AG04449 (cell line): Measurements from ENCODE around the gene RAPGEF3.

ENCODE experiments used
- CTCF ChIA-PET: fragments of 350-600 bp; formaldehyde crosslinking; extraction: SDS; loops from one replicate; lab custom pipeline; 2021; ENCODE audit warnings: antibody characterized with exemption; lab: Yijun Ruan, JAX
- POLR2A ChIA-PET: fragments of 400-600, 350-600 bp; formaldehyde crosslinking; extraction: SDS; loops from one replicate; lab custom pipeline; 2020; ENCODE audit warnings: antibody characterized with exemption, inconsistent platforms; lab: Yijun Ruan, JAX
- DNase-seq: peaks from one replicate; pipeline ENCODE4 v3.0.0-alpha.2; 2010; ENCODE audit warnings: low read depth, low spot score
- H3K4me3 ChIP-seq: 2 replicates; pipeline ENCODE4 v1.5.1; 2011; ENCODE audit warnings: low read depth, mild to moderate bottlenecking, control low read depth, low read length
- CTCF ChIP-seq: IDR thresholded peaks from one replicate; pipeline ENCODE4 v1.5.1; 2011; ENCODE audit warnings: mild to moderate bottlenecking, moderate library complexity, low read length, control low read depth, inconsistent platforms; ENCODE audit not compliant: insufficient read depth; ENCODE audit errors: missing control alignments

The RAPGEF3 gene

DNA sequence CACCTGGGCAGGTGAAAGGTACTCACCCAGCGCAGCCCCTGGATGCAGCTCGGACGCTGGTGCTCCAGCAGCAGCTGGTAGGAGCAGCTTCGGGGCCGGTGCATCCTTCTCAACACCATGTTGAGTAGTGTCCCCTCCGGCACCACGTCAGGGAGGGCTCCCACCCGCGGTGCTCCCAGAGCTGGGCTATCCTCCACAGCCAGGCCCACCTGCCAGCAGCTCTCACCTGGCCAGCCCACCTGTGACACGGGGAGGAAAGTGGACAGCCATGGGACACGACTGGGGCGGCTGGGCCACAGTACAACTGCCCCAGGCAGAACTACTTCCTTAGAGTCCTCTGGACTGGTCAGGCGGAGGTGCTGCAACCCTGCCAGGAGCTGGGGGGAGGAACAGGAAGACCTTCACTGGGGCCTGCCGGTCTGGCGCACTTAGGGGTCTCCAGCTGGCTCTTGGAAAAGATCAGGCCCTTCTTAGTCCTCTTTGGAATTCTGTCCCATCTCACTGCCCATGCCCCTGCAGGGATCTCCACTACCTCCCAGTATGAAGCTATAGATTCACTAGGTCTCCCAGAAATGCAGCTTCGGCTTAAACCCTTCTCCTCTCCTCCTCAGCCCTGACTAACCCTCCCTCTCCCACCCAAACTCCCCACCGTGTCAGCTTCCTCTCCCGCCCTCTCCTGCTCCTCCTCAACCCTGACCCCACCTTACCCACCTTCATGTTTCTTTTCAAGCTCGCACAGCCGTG lies 668 bp downstream of the RAPGEF3 start:
- peak overlapping the region; percentile 68 for H3K4me3 ChIP-seq
- no peak for TF ChIP-seq CTCF
- DNase-seq = no peak
- POLR2A ChIA-PET = interaction anchor here (0.6 to 1.5 kb wide), 7 partner anchors 10 to 23 kb away, joined by 3 to 5 read pairs (median 4); no protein-coding TSS in a partner anchor
- CTCF ChIA-PET = interaction anchor here (0.6 to 14.3 kb wide), 12 partner anchors 15 to 165 kb away, joined by 3 to 349 read pairs (median 6); partner anchors contain the start of genes ENDOU and SLC48A1

DNA sequence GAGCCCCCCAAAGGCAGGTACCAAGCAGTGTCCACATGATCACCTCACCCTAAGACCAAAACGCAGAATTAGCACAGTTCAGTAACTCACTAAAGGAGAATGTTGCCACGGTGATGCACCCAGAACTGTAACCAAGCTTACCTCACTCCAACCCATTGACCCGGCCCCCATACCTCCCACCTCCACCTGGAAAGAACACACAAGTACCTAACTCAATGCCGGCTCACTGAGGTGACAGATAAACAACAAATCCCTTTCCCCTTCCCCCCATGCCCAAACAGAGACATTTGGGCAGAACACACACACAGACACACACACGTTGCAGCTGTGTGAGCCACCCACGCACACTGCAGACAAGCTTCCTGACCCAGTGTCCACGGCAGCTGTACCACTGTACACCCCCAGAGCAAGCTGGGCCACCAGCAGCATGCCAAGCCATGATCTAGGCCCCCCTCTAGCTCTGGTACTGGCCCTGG lies 1.3 kb downstream of the RAPGEF3 start:
- no peak overlapping the region for H3K4me3 ChIP-seq
- DNase-seq = no peak
- CTCF ChIA-PET = interaction anchor here (0.7 to 14.3 kb wide), 10 partner anchors 14 to 206 kb away, joined by 3 to 349 read pairs (median 6); partner anchors contain the start of genes ENDOU, SLC48A1 and TMEM106C
- POLR2A ChIA-PET = interaction anchor here (0.6 to 1.5 kb wide), 3 partner anchors 11 to 23 kb away, joined by 3 to 4 read pairs (median 3); no protein-coding TSS in a partner anchor
- no peak for TF ChIP-seq CTCF

DNA sequence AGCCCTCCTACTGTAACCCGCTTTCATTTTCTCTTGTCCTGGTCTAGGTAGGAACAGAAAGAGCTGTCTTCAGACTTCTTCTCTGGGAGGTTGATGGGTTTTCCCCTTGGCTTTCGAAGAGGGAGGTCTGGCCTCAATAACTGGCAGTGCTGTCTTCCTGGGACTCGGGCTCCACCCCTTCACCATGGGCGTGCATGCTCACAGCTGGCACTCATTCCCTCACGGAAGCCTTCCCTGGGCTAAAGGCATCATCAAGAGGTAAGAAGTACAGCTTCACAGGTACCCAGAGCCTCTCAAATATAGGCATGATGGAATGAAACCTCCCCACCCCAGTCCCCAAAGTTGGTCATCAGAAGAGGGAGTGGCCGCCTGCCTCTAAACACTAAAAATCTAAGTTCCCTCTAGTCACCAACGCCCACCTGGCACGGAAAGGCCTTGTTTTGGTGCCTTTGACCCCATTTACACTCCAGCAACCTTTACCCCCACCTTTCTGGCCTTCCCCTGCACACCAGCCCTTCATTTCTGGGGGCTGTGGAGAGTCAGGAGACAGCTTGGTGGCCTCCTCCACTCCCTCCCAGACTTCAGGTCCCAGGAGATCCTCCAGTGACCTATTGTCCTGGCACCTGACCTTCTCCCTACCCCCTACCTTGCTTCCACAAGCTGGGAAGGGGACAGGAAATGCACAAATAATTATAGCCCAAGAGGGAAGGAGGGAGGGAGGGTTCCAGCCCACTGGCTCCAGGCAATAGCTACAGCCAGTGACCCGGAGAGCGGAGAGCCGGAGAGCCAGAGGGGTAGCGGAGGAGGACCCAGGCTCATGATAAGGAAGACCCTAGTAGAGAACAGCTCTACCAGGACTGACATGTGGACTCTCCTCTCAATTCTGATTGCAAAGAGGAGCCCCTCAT lies 2.8 kb downstream of the RAPGEF3 start:
- no peak for TF ChIP-seq CTCF
- DNase-seq = no peak
- no peak overlapping the region for H3K4me3 ChIP-seq
- POLR2A ChIA-PET = no interaction called here
- CTCF ChIA-PET = interaction anchor here (1.1 to 14.3 kb wide), 7 partner anchors 7 to 208 kb away, joined by 3 to 349 read pairs (median 4); partner anchors contain the start of genes SLC48A1 and TMEM106C

GRCh38 chr12:47754881-47755280 lies 3.8 kb downstream of the RAPGEF3 start:
- CTCF ChIA-PET = interaction anchor here (1.2 to 14.3 kb wide), 5 partner anchors 8 to 39 kb away, joined by 3 to 349 read pairs (median 140); partner anchors contain the start of gene SLC48A1
- no peak for DNase-seq
- H3K4me3 ChIP-seq = no peak overlapping the region
- no peak for TF ChIP-seq CTCF
- POLR2A ChIA-PET = interaction anchor here (0.6 kb wide), 1 partner anchor 67 kb away, joined by 3 read pairs; no protein-coding TSS in a partner anchor

- no peak for DNase-seq
- ChIA-PET POLR2A (interaction anchor here (0.8 kb wide), 1 partner anchor 21 kb away, joined by 3 read pairs; no protein-coding TSS in a partner anchor), CTCF (interaction anchor here (0.7 to 14.3 kb wide), 6 partner anchors 9 to 38 kb away, joined by 3 to 349 read pairs (median 72); partner anchors contain the start of gene SLC48A1)
- TF ChIP-seq CTCF = no peak
- H3K4me3 ChIP-seq = no peak overlapping the region
These were observed 4.6 kb downstream of the RAPGEF3 start for GRCh38 chr12:47754126-47754525.
